GM20000 (cell line): ENCODE results near the gene USP40.

Experiments used
- DNase-seq: peaks from one replicate; pipeline ENCODE4 v3.0.0; 2012; ENCODE audit warnings: low spot score
- CTCF ChIP-seq: IDR thresholded peaks from 2 replicates; pipeline ENCODE4 v1.5.1; 2012; ENCODE audit warnings: mild to moderate bottlenecking, control low read depth; ENCODE audit errors: extremely low read depth, missing control alignments

USP40 gene

GRCh38 chr2:233551491-233551890 is 15.1 kb downstream of the USP40 start:
- no peak for DNase-seq
- no peak for TF ChIP-seq CTCF

- TF ChIP-seq CTCF, result no peak
- DNase-seq, result no peak
These were observed 19.8 kb downstream of the USP40 start for GRCh38 chr2:233546774-233547173.

GRCh38 chr2:233546101-233546500 is 20.5 kb downstream of the USP40 start:
- no peak for DNase-seq
- TF ChIP-seq CTCF, result no peak

GRCh38 chr2:233544200-233544610 is 22.4 kb downstream of the USP40 start:
- DNase-seq, result no peak
- no peak for TF ChIP-seq CTCF

GRCh38 chr2:233542507-233542906 is 24.1 kb downstream of the USP40 start:
- no peak for DNase-seq
- TF ChIP-seq CTCF, result no peak

GRCh38 chr2:233538741-233539140 is 27.8 kb downstream of the USP40 start:
- no peak for TF ChIP-seq CTCF
- no peak for DNase-seq

- DNase-seq, result no peak
- no peak for TF ChIP-seq CTCF
These were observed 31.3 kb downstream of the USP40 start for GRCh38 chr2:233535271-233535670.

- DNase-seq, result no peak
- no peak for TF ChIP-seq CTCF
These were observed 33.6 kb downstream of the USP40 start for GRCh38 chr2:233532971-233533370.
